Neural progenitor cell (in vitro differentiated cells): ENCODE data around the gene CORO7. TPM values are rescaled to one million over a fixed set of nuclear protein-coding genes. Genes with fewer than 3 reads are reported as not detected.

Experiments used
- DNase-seq: peaks from one replicate; pipeline ENCODE4 v3.0.0-alpha.2; 2016; ENCODE audit warnings: low spot score
- H2AFZ ChIP-seq: fragments of 200-600 bp; sonication (generic); replicated peaks from 2 replicates; pipeline ENCODE4 v1.6.1; 2016; ENCODE audit warnings: antibody characterized with exemption
- H3F3A ChIP-seq: fragments of 200-600 bp; sonication (generic); 2 replicates; pipeline ENCODE4 v1.6.1; 2016; ENCODE audit warnings: antibody characterized with exemption, low read depth
- H3K27ac ChIP-seq: fragments of 200-600 bp; sonication (generic); 2 replicates; pipeline ENCODE4 v1.5.1; 2016; ENCODE audit warnings: mild to moderate bottlenecking
- H3K27me3 ChIP-seq: fragments of 200-600 bp; sonication (generic); 2 replicates; pipeline ENCODE4 v1.6.1; 2016; ENCODE audit warnings: mild to moderate bottlenecking, moderate library complexity
- H3K36me3 ChIP-seq: fragments of 200-600 bp; sonication (generic); 2 replicates; pipeline ENCODE4 v1.5.1; 2016
- H3K4me1 ChIP-seq: fragments of 200-600 bp; sonication (generic); 2 replicates; pipeline ENCODE4 v1.6.1; 2016; ENCODE audit warnings: mixed run types
- H3K4me2 ChIP-seq: fragments of 200-600 bp; sonication (generic); 2 replicates; pipeline ENCODE4 v1.6.1; 2016
- H3K4me3 ChIP-seq: fragments of 200-600 bp; sonication (generic); 2 replicates; pipeline ENCODE4 v1.5.1; 2016
- H3K79me2 ChIP-seq: fragments of 200-600 bp; sonication (generic); 2 replicates; pipeline ENCODE4 v1.6.1; 2016; ENCODE audit warnings: low read depth
- H3K9ac ChIP-seq: fragments of 200-600 bp; sonication (generic); 2 replicates; pipeline ENCODE4 v1.6.1; 2016
- H3K9me3 ChIP-seq: fragments of 200-600 bp; sonication (generic); 2 replicates; pipeline ENCODE4 v1.5.1; 2016; ENCODE audit warnings: low read depth
- H4K20me1 ChIP-seq: fragments of 200-600 bp; sonication (generic); 2 replicates; pipeline ENCODE4 v1.6.1; 2016; ENCODE audit warnings: low read depth
- H3K27ac Mint-ChIP-seq: 3 replicates; pipeline ENCODE4 v1.8.0; 2021; ENCODE audit warnings: mixed read lengths
- H3K27me3 Mint-ChIP-seq: 2 replicates; pipeline ENCODE4 v1.8.0; 2022; ENCODE audit warnings: low read depth, mild to moderate bottlenecking, inconsistent platforms, moderate library complexity, mixed read lengths; ENCODE audit not compliant: insufficient read depth
- H3K36me3 Mint-ChIP-seq: 3 replicates; pipeline ENCODE4 v1.8.0; 2021; ENCODE audit warnings: mixed read lengths
- H3K4me1 Mint-ChIP-seq: 3 replicates; pipeline ENCODE4 v1.8.0; 2021; ENCODE audit warnings: mixed read lengths
- H3K4me3 Mint-ChIP-seq: 3 replicates; pipeline ENCODE4 v1.8.0; 2021; ENCODE audit warnings: mild to moderate bottlenecking, moderate library complexity, mixed read lengths
- H3K9me3 Mint-ChIP-seq: 3 replicates; pipeline ENCODE4 v1.8.0; 2020; ENCODE audit warnings: mixed read lengths
- EZH2 ChIP-seq: fragments of 200-600 bp; sonication (generic); IDR thresholded peaks from 2 replicates; pipeline ENCODE4 v1.6.1; 2017; ENCODE audit warnings: antibody characterized with exemption, mild to moderate bottlenecking, moderate library complexity
- EZH2phosphoT487 ChIP-seq: fragments of 200-600 bp; sonication (generic); IDR thresholded peaks from 2 replicates; pipeline ENCODE4 v1.6.1; 2017; ENCODE audit warnings: antibody characterized with exemption
- total RNA-seq: library from RNA; depleted of rRNA; stranded (reverse); fragments of >200 nt; gene quantifications from 2 replicates; pipeline ENCODE4 v1.2.3, GENCODE V29; 2015; ENCODE audit warnings: low replicate concordance
- TF ChIP-seq, protein P1 (sequence below): fragments of 200-600 bp; sonication (generic); IDR thresholded peaks from 2 replicates; pipeline ENCODE4 v1.5.1; 2017; ENCODE audit warnings: antibody characterized with exemption, mild to moderate bottlenecking

The CORO7 gene
- total RNA-seq, 1 donor from 2014 or later = 6.8 TPM

- Histone ChIP-seq H3K9me3 (no peaks in the 10 kb centered on the region), H3K4me2 (peak overlapping the region; percentile 99), H3F3A (peaks cover 28% of the 10 kb centered on the region), H4K20me1 (peaks cover 50% of the 10 kb centered on the region), H3K4me1 (peaks cover 29% of the 10 kb centered on the region), H3K79me2 (peaks cover 34% of the 10 kb centered on the region), H3K27me3 (peaks cover 32% of the 10 kb centered on the region), H3K4me3 (peak overlapping the region; percentile 98), H3K36me3 (no peaks in the 10 kb centered on the region), H2AFZ (no peak overlapping the region), H3K27ac (no peak overlapping the region), H3K9ac (peak overlapping the region; percentile 59)
- Mint-ChIP-seq H3K27ac (no peak overlapping the region), H3K9me3 (no peaks in the 10 kb centered on the region), H3K4me3 (peak overlapping the region; percentile 86), H3K27me3 (peaks cover 7% of the 10 kb centered on the region), H3K4me1 (peaks cover 27% of the 10 kb centered on the region), H3K36me3 (no peaks in the 10 kb centered on the region)
- DNase-seq = peak; percentile 68
- TF ChIP-seq EZH2 = no peak
- TF ChIP-seq, protein P1, sequence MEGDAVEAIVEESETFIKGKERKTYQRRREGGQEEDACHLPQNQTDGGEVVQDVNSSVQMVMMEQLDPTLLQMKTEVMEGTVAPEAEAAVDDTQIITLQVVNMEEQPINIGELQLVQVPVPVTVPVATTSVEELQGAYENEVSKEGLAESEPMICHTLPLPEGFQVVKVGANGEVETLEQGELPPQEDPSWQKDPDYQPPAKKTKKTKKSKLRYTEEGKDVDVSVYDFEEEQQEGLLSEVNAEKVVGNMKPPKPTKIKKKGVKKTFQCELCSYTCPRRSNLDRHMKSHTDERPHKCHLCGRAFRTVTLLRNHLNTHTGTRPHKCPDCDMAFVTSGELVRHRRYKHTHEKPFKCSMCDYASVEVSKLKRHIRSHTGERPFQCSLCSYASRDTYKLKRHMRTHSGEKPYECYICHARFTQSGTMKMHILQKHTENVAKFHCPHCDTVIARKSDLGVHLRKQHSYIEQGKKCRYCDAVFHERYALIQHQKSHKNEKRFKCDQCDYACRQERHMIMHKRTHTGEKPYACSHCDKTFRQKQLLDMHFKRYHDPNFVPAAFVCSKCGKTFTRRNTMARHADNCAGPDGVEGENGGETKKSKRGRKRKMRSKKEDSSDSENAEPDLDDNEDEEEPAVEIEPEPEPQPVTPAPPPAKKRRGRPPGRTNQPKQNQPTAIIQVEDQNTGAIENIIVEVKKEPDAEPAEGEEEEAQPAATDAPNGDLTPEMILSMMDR = no peak
- TF ChIP-seq EZH2phosphoT487 = no peak
Measured at GRCh38 chr16:4316108-4316863, 100.1 kb downstream of the CORO7 start.

DNA sequence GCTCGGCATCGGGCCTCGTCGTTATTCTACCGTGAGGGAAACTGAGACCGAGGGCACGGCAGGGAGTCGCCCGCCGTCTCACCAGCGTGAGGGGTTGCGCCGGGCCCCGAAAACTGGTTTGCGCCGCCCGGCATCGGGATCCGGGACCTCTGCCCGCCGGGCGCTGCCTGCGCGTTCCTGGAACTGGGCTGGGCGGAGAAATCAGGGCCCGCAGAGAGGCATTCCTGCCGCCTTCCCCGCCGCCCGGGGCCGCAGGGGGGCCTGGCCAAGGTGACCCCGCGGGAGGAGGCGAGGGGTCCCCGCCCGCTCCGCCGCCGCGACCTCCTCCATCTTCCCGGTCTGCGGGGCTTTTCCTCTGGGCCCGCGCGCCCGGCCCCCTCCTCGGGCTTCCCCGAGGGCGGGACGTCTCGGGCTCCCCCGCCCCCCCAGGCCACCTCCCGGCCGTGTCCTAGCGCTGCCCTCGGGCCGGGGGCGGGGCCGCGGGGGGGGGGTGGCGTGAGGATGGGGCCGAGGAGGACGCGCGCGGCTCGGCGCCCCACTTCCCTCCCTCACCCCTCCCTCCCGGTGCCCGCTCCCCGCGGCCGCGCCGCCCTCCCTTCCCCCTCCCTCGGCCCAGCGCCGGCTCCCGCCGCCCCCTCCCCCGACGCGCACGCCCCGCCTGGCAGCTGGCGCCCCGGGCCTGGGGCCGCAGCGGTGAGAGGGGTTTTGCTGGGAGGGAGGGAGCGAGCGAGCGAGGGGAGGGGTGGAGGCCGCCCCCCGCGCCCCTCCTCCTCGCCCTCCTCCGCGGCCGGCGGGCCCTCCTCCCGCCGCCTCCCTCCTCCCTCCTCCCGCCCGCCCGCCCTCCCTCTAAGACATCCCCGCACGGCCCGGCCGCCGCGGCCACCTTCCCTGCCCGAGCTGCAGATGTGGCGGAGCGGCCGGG lies 100.9 kb downstream of the CORO7 start, which contains the start of gene GLIS2:
TSS of gene GLIS2 (plus strand) at position 882 of the 922 bp plus-strand sequence. CDS start 16,214 bp downstream, outside the sequence.
- H3K27me3 Mint-ChIP-seq = peaks cover 7% of the 10 kb centered on the region
- no peaks in the 10 kb centered on the region for H3K9me3 Mint-ChIP-seq
- peak within 1 kb of the TSS; percentile 99 for H3K4me2 ChIP-seq
- H3K27ac Mint-ChIP-seq = peak within 1 kb of the TSS; percentile 90
- H3K79me2 ChIP-seq = peaks cover 34% of the 10 kb centered on the region
- peaks cover 32% of the 10 kb centered on the region for H3K27me3 ChIP-seq
- peaks cover 27% of the 10 kb centered on the region for H3K4me1 Mint-ChIP-seq
- peak within 1 kb of the TSS; percentile 59 for H3K9ac ChIP-seq
- peaks cover 32% of the 10 kb centered on the region for H3F3A ChIP-seq
- H3K4me3 ChIP-seq = peak within 1 kb of the TSS; percentile 98
- no peak within 1 kb of the TSS for H3K27ac ChIP-seq
- peak; percentile 94 for DNase-seq
- no peaks in the 10 kb centered on the region for H3K36me3 ChIP-seq
- H3K4me3 Mint-ChIP-seq = peak within 1 kb of the TSS; percentile 96
- no peaks in the 10 kb centered on the region for H3K9me3 ChIP-seq
- H3K4me1 ChIP-seq = peaks cover 29% of the 10 kb centered on the region
- TF ChIP-seq, protein P1 = no peak
- peak; percentile 52 for TF ChIP-seq EZH2
- TF ChIP-seq EZH2phosphoT487 = no peak
- H2AFZ ChIP-seq = peak within 1 kb of the TSS; percentile 83
- H3K36me3 Mint-ChIP-seq = no peaks in the 10 kb centered on the region
- peaks cover 41% of the 10 kb centered on the region for H4K20me1 ChIP-seq

DNA sequence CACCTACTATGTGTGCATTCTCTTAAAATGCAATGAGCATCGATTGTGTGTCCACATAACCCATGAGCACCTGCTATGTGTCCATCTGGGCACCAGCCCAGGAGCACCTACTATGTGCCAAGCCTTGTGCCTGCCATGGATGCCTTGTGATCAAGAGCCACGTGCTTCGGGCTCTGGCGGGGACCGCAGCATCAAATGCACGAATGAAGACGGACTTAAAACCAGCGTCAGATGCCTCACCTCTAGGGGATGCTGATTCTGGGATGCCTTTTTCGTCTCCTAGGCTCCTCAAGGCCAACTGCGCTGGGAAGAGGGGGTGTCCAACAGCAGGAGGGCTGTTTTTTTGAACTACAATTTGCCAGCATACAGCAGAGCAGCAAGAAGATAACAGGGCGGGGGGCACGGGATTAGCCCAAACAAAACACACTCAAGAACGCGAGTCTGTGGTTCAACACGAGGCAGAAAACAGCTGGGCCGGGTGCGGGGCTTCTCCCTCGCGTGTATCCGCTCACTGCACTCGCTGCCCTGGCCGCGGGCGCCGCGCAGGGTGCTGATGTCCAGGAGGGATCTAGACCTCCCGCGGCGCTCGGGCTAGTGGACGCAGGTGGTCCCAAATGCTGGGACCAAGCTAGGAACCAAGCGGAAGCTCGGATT lies 101.7 kb downstream of the CORO7 start:
- H3K9me3 ChIP-seq = no peaks in the 10 kb centered on the region
- Mint-ChIP-seq H3K27me3 (peaks cover 9% of the 10 kb centered on the region), H3K4me3 (peak overlapping the region; percentile 96), H3K9me3 (no peaks in the 10 kb centered on the region), H3K36me3 (no peaks in the 10 kb centered on the region), H3K27ac (peak overlapping the region; percentile 90), H3K4me1 (peaks cover 34% of the 10 kb centered on the region)
- H3K4me3 ChIP-seq = peak overlapping the region; percentile 98
- TF ChIP-seq, protein P1 = no peak
- TF ChIP-seq EZH2phosphoT487 (peak; percentile 66), EZH2 (peak; percentile 62)
- peaks cover 34% of the 10 kb centered on the region for H3K4me1 ChIP-seq
- H2AFZ ChIP-seq = peak overlapping the region; percentile 83
- no peak overlapping the region for H3K9ac ChIP-seq
- no peak overlapping the region for H3K27ac ChIP-seq
- peaks cover 34% of the 10 kb centered on the region for H4K20me1 ChIP-seq
- H3K79me2 ChIP-seq = peaks cover 34% of the 10 kb centered on the region
- H3K27me3 ChIP-seq = peaks cover 32% of the 10 kb centered on the region
- H3K36me3 ChIP-seq = no peaks in the 10 kb centered on the region
- peak; percentile 55 for DNase-seq
- peaks cover 40% of the 10 kb centered on the region for H3F3A ChIP-seq
- H3K4me2 ChIP-seq = peak overlapping the region; percentile 92
